BLaER1 treated with 17β-estradiol and CSF1 and Interleukin-3, amounts not matched to agents 10 nM and 100 nM (cell line): ENCODE results near the gene MBLAC1.

Source experiments
- H3K27ac ChIP-seq, 11 experiments: shearing (Covaris generic); formaldehyde crosslinking; 2 replicates each; pipeline ENCODE4 v1.8.1; 2022
- H3K27me3 ChIP-seq, 11 experiments: shearing (Covaris generic); formaldehyde crosslinking; 2 replicates each; pipeline ENCODE4 v1.8.1; 2022
- H3K36me3 ChIP-seq, 11 experiments: shearing (Covaris generic); formaldehyde crosslinking; 2 replicates each; pipeline ENCODE4 v1.8.1; 2022
- H3K4me1 ChIP-seq, 10 experiments: shearing (Covaris generic); formaldehyde crosslinking; 2 replicates each; pipeline ENCODE4 v1.8.1; 2022
- H3K4me2 ChIP-seq, 11 experiments: shearing (Covaris generic); formaldehyde crosslinking; 2 replicates each; pipeline ENCODE4 v1.8.1; 2022
- H3K4me3 ChIP-seq, 10 experiments: shearing (Covaris generic); formaldehyde crosslinking; 2 replicates each; pipeline ENCODE4 v1.8.1; 2022
- H3K9ac ChIP-seq, 11 experiments: shearing (Covaris generic); formaldehyde crosslinking; 2 replicates each; pipeline ENCODE4 v1.8.1; 2022
- H3K9me3 ChIP-seq, 11 experiments: shearing (Covaris generic); formaldehyde crosslinking; replicated peaks in 1 of 11; 2 replicates each; pipeline ENCODE4 v1.8.1; 2022
- H4K20me1 ChIP-seq, 11 experiments: shearing (Covaris generic); formaldehyde crosslinking; 2 replicates each; pipeline ENCODE4 v1.8.1; 2022
- Cebpa-rat ChIP-seq, 11 experiments: shearing (Covaris generic); IDR thresholded peaks; 2 replicates each; pipeline ENCODE4 v1.8.1; 2022

MBLAC1 gene

DNA sequence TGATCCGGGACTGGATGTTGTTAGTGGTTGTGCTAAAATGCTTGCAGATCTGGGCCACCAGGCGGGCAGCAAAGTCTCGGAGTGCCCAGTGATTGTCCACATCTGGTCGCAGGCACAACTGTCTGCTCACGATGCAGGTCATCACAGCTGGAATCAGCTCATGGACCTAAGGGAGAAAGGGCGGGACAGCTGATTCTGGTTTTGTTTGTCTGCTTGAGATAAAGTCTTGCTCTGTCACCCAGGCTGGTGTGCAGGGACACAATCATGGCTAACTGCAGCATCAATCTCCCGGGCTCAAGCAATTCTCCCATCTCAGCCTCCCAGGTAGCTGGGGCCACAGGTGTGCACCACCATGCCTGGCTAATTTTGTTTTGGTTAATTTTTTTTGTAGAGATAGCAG lies 15.6 kb upstream of the MBLAC1 start:
- Histone ChIP-seq H3K9ac (peak overlapping the region in 10 of 11 experiments; percentile 11 to 64 (median 38); a peak in 16 of 22 replicates), H3K4me3 (no peak overlapping the region), H3K36me3 (peaks cover 65 to 96% (median 82%) of the 10 kb centered on the region in 11 experiments), H3K27me3 (no peaks in the 10 kb centered on the region), H3K27ac (peak overlapping the region in 1 of 11 experiments; percentile 10; a peak in 1 of 22 replicates), H3K4me2 (peak overlapping the region in 9 of 11 experiments; percentile 12 to 66 (median 60); a peak in 14 of 22 replicates), H3K4me1 (peaks cover 5 to 30% (median 18%) of the 10 kb centered on the region in 10 experiments; a peak in 18 of 20 replicates), H3K9me3 (no peaks in the 10 kb centered on the region), H4K20me1 (peaks cover 0 to 19% (median 0%) of the 10 kb centered on the region in 11 experiments; a peak in 4 of 22 replicates)
- TF ChIP-seq Cebpa-rat (IDR thresholded peaks at IDR 0.05): no peak

DNA sequence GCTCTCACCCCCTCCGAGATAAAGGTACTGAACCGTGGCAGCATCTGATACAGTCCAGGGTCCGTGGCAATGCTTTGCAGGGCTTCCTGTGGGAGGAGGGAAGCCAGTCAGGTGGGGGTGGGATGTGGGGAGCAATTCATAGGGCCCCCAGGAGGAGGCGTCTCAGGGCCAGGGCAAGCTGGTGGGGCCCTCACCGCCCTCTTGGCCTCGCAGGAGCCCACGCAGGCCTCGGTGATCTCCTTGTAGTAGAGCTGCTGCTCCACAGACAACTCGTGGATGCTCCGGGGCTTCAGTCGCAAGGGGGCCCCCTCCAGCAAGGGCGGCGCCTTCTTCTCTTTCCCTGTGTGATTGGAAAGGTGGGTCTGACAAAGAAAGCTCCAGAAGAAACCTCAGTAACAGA lies 14.9 kb upstream of the MBLAC1 start:
- no peak overlapping the region for H3K4me3 ChIP-seq
- H3K27me3 ChIP-seq: no peaks in the 10 kb centered on the region
- H3K4me2 ChIP-seq: peak overlapping the region in 10 of 11 experiments; percentile 12 to 66 (median 58); a peak in 17 of 22 replicates
- TF ChIP-seq Cebpa-rat (IDR thresholded peaks at IDR 0.05): no peak
- peak overlapping the region in 5 of 11 experiments; percentile 2 to 38 (median 13); a peak in 6 of 22 replicates for H3K27ac ChIP-seq
- H4K20me1 ChIP-seq: peaks cover 0 to 18% (median 0%) of the 10 kb centered on the region in 11 experiments; a peak in 4 of 22 replicates
- H3K9me3 ChIP-seq: no peaks in the 10 kb centered on the region
- H3K9ac ChIP-seq: peak overlapping the region in 10 of 11 experiments; percentile 15 to 64 (median 42); a peak in 16 of 22 replicates
- peaks cover 60 to 93% (median 76%) of the 10 kb centered on the region in 11 experiments for H3K36me3 ChIP-seq
- peaks cover 5 to 30% (median 18%) of the 10 kb centered on the region in 10 experiments; a peak in 18 of 20 replicates for H3K4me1 ChIP-seq

- Histone ChIP-seq H4K20me1 (0 out of 22 replicates have a peak, but pooled peaks cover 0 to 6% (median 0%) of the 10 kb centered on the region in 11 experiments), H3K9ac (no peak overlapping the region), H3K4me3 (no peak overlapping the region), H3K27ac (no peak overlapping the region), H3K9me3 (no peaks in the 10 kb centered on the region), H3K36me3 (peaks cover 29 to 62% (median 46%) of the 10 kb centered on the region in 11 experiments), H3K4me1 (peaks cover 16 to 29% (median 25%) of the 10 kb centered on the region in 10 experiments), H3K27me3 (no peaks in the 10 kb centered on the region), H3K4me2 (no peak overlapping the region)
- TF ChIP-seq Cebpa-rat (IDR thresholded peaks at IDR 0.05): no peak
Observed at GRCh38 chr7:100115026-100115425, 11.7 kb upstream of the MBLAC1 start.

DNA sequence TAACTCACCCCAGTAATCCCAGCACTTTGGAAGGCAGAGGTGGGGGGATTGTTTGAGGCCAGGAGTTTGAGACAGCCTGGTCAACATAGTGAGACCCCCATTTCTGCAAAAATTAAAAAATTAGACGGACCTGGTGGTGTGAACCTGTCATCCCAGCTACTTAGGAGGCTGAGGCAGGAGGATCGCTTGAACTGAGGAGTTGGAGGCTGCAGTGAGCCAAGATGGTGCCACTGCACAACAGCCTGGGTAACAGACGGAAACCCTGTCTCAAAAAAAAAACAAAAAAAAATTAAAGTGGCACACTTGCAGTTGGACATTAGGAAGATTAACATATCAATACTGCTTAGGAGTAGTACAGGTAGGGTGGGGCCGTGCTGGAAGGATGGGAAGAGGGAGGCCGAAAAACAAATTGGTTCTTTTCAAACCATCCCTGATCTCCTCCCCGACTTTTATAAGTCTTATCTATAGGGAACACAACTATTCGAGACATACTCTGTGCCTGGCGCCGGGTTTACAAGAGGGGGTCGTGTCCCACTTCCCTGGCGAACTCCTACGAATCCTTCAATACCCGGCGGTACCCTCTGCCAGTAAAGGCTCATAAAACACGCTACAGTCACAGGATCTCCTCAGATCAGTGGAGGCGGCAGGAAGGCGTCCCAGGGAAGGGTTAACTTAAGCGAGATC lies 8.2 kb upstream of the MBLAC1 start:
- peaks cover 5 to 40% (median 19%) of the 10 kb centered on the region in 11 experiments; a peak in 19 of 22 replicates for H3K36me3 ChIP-seq
- H3K27me3 ChIP-seq: no peaks in the 10 kb centered on the region
- peak overlapping the region; percentile 87 to 97 (median 93); a peak in 21 of 22 replicates for H3K27ac ChIP-seq
- H3K4me2 ChIP-seq: peak overlapping the region; percentile 81 to 91 (median 88)
- peaks cover 16 to 37% (median 21%) of the 10 kb centered on the region in 10 experiments for H3K4me1 ChIP-seq
- no peaks in the 10 kb centered on the region for H4K20me1 ChIP-seq
- peak overlapping the region; percentile 77 to 94 (median 89) for H3K9ac ChIP-seq
- H3K9me3 ChIP-seq: no peaks in the 10 kb centered on the region
- no peak for TF ChIP-seq Cebpa-rat (IDR thresholded peaks at IDR 0.05)
- H3K4me3 ChIP-seq: peak overlapping the region; percentile 77 to 95 (median 84)

GRCh38 chr7:100119072-100119969 lies 7.4 kb upstream of the MBLAC1 start, which contains the start of the genes CNPY4 and TAF6:
CNPY4 (plus strand) TSS chr7:100119634; CDS start chr7:100119745, 111 bp downstream.
TAF6 (minus strand) TSS chr7:100119358; CDS start chr7:100114209, 5,149 bp downstream.
- peak within 1 kb of the TSS; percentile 81 to 91 (median 88) for H3K4me2 ChIP-seq
- H3K4me3 ChIP-seq: peak within 1 kb of the TSS; percentile 77 to 95 (median 84)
- TF ChIP-seq Cebpa-rat (IDR thresholded peaks at IDR 0.05): no peak
- peak within 1 kb of the TSS; percentile 87 to 97 (median 93) for H3K27ac ChIP-seq
- peak within 1 kb of the TSS; percentile 77 to 94 (median 89) for H3K9ac ChIP-seq
- H3K27me3 ChIP-seq: no peaks in the 10 kb centered on the region
- H3K36me3 ChIP-seq: peaks cover 0 to 37% (median 12%) of the 10 kb centered on the region in 11 experiments; a peak in 13 of 22 replicates
- H3K9me3 ChIP-seq: no peaks in the 10 kb centered on the region
- H3K4me1 ChIP-seq: peaks cover 21 to 43% (median 28%) of the 10 kb centered on the region in 10 experiments
- no peaks in the 10 kb centered on the region for H4K20me1 ChIP-seq

DNA sequence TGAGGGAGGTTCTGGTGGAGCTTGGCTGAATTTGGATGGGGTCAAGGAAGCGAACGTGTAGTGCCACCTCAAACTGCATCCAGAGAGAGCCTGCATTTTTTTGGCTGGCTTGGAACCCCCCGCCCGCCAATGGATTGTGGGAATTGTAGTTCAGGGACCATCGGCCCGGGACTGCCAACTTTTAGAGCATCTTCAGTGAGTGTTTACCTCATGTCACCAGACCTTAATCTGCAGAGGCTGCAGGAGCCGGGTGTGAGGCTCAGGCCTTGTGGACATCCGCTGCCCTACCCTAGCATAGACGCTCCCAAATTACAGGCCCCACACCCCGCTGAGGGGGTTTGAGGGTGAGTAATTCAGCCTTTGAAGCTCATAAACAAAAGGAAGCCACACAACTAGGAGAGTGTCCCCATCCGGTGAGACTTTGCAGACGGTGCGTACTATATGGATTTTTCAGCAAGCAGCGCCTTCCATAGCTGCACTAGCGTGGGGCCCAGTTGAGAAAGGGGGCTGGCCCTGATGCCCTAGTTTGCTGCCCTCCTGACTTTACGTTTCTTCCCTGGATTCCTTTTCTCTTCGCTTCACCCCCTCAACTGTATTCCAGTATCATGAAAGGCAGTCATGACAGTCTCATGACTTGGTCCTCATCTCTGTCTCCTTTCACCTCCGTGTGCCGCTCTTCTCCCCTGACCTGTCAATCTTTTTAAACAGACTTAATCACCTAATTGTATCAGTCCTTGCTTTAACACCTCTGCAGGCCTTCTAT lies 6.6 kb upstream of the MBLAC1 start:
- no peak for TF ChIP-seq Cebpa-rat (IDR thresholded peaks at IDR 0.05)
- Histone ChIP-seq H3K9me3 (no peaks in the 10 kb centered on the region), H4K20me1 (no peaks in the 10 kb centered on the region), H3K9ac (peak overlapping the region; percentile 77 to 94 (median 89)), H3K4me2 (peak overlapping the region; percentile 81 to 91 (median 88)), H3K27ac (peak overlapping the region in 10 of 11 experiments; percentile 87 to 96 (median 92); a peak in 21 of 22 replicates), H3K4me3 (peak overlapping the region; percentile 77 to 95 (median 84)), H3K27me3 (no peaks in the 10 kb centered on the region), H3K4me1 (peaks cover 29 to 51% (median 36%) of the 10 kb centered on the region in 10 experiments), H3K36me3 (peaks cover 0 to 32% (median 8%) of the 10 kb centered on the region in 11 experiments; a peak in 12 of 22 replicates)

- Histone ChIP-seq H3K9ac (peak overlapping the region; percentile 77 to 94 (median 89); a peak in 21 of 22 replicates), H3K27ac (peak overlapping the region in 10 of 11 experiments; percentile 87 to 96 (median 92); a peak in 14 of 22 replicates), H3K9me3 (no peaks in the 10 kb centered on the region), H3K4me3 (peak overlapping the region; percentile 77 to 95 (median 84); a peak in 19 of 20 replicates), H3K4me1 (peaks cover 35 to 57% (median 41%) of the 10 kb centered on the region in 10 experiments), H3K27me3 (no peaks in the 10 kb centered on the region), H3K4me2 (peak overlapping the region; percentile 81 to 91 (median 88)), H4K20me1 (no peaks in the 10 kb centered on the region), H3K36me3 (peaks cover 0 to 27% (median 6%) of the 10 kb centered on the region in 11 experiments; a peak in 11 of 22 replicates)
- no peak for TF ChIP-seq Cebpa-rat (IDR thresholded peaks at IDR 0.05)
Observed at GRCh38 chr7:100120733-100121036, 6.1 kb upstream of the MBLAC1 start.

DNA sequence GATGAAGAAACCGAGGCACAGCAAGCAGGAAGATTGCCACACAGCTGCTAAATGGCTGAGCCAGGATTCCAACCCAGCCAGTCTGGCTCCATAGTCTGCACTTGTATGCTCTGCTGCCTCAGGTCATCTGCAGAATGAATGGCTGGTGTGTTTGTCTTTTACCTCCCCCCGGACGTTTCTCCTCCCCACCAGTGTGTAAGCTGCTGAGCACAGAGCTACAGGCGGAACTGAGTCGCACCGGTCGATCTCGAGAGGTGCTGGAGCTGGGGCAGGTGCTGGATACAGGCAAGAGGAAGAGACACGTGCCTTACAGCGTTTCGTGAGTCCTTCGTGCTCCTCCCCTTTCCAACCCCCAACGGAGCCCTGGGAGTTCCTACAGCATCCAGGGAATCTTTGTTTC lies 4.7 kb upstream of the MBLAC1 start:
- Histone ChIP-seq H3K4me1 (peaks cover 42 to 63% (median 50%) of the 10 kb centered on the region in 10 experiments), H3K27ac (no peak overlapping the region), H3K9me3 (no peaks in the 10 kb centered on the region), H3K27me3 (no peaks in the 10 kb centered on the region), H4K20me1 (no peaks in the 10 kb centered on the region), H3K36me3 (peaks cover 0 to 18% (median 6%) of the 10 kb centered on the region in 11 experiments; a peak in 10 of 22 replicates), H3K4me2 (no peak overlapping the region), H3K9ac (no peak overlapping the region), H3K4me3 (no peak overlapping the region)
- TF ChIP-seq Cebpa-rat (IDR thresholded peaks at IDR 0.05): no peak
